Stimulated activated naive CD8-positive, alpha-beta T cell treated with anti-CD3 and anti-CD28 coated beads, Interleukin-15, Interleukin-2, amounts not matched to agents 100 ng/mL and 50 ng/mL, for 24 hours (primary cell): ENCODE measurements around the gene TBPL1.

ENCODE experiments used
- H3K27ac Mint-ChIP-seq: one replicate; pipeline ENCODE4 v1.8.0; 2021; ENCODE audit warnings: mild to moderate bottlenecking, mixed read lengths
- H3K27me3 Mint-ChIP-seq: one replicate; pipeline ENCODE4 v1.8.0; 2021; ENCODE audit warnings: mixed read lengths
- H3K36me3 Mint-ChIP-seq: one replicate; pipeline ENCODE4 v1.8.0; 2021; ENCODE audit warnings: low read depth, mixed read lengths
- H3K4me1 Mint-ChIP-seq: one replicate; pipeline ENCODE4 v1.8.0; 2021; ENCODE audit warnings: low read depth, mixed read lengths
- H3K4me3 Mint-ChIP-seq: one replicate; pipeline ENCODE4 v1.8.0; 2021; ENCODE audit warnings: mild to moderate bottlenecking, mixed read lengths
- H3K9me3 Mint-ChIP-seq: one replicate; pipeline ENCODE4 v1.8.0; 2021; ENCODE audit warnings: mixed read lengths

TBPL1 gene

GRCh38 chr6:133945158-133945557 is 7.9 kb upstream of the TBPL1 start:
- peaks cover 12% of the 10 kb centered on the region for H3K27me3 Mint-ChIP-seq
- H3K4me1 Mint-ChIP-seq: no peaks in the 10 kb centered on the region
- no peak overlapping the region for H3K4me3 Mint-ChIP-seq

GRCh38 chr6:133947302-133947900 is 5.6 kb upstream of the TBPL1 start:
- Mint-ChIP-seq H3K27ac (no peak overlapping the region), H3K27me3 (no peaks in the 10 kb centered on the region), H3K4me3 (no peak overlapping the region), H3K9me3 (no peaks in the 10 kb centered on the region), H3K4me1 (peaks cover 7% of the 10 kb centered on the region), H3K36me3 (no peaks in the 10 kb centered on the region)

More at GRCh38 chr6:133945158-133945557, 7.9 kb upstream of the TBPL1 start:
- H3K27ac Mint-ChIP-seq: no peak overlapping the region
- no peaks in the 10 kb centered on the region for H3K36me3 Mint-ChIP-seq
- no peaks in the 10 kb centered on the region for H3K9me3 Mint-ChIP-seq

GRCh38 chr6:133948472-133948871 is 4.6 kb upstream of the TBPL1 start:
- Mint-ChIP-seq H3K4me1 (peaks cover 7% of the 10 kb centered on the region), H3K4me3 (no peak overlapping the region), H3K36me3 (no peaks in the 10 kb centered on the region), H3K27me3 (no peaks in the 10 kb centered on the region), H3K27ac (no peak overlapping the region), H3K9me3 (no peaks in the 10 kb centered on the region)

GRCh38 chr6:133951227-133951626 is 1.8 kb upstream of the TBPL1 start:
- no peaks in the 10 kb centered on the region for H3K9me3 Mint-ChIP-seq
- peak overlapping the region; percentile 84 for H3K27ac Mint-ChIP-seq
- H3K4me1 Mint-ChIP-seq: peaks cover 28% of the 10 kb centered on the region
- H3K36me3 Mint-ChIP-seq: peaks cover 2% of the 10 kb centered on the region
- H3K4me3 Mint-ChIP-seq: peak overlapping the region; percentile 95
- H3K27me3 Mint-ChIP-seq: no peaks in the 10 kb centered on the region

GRCh38 chr6:133951881-133952814 is 876 bp upstream of the TBPL1 start:
- peaks cover 5% of the 10 kb centered on the region for H3K36me3 Mint-ChIP-seq

GRCh38 chr6:133953634-133954415 is 801 bp downstream of the TBPL1 start:
- peak overlapping the region; percentile 95 for H3K4me3 Mint-ChIP-seq
- H3K36me3 Mint-ChIP-seq: peaks cover 5% of the 10 kb centered on the region
- H3K27ac Mint-ChIP-seq: peak overlapping the region; percentile 96
- H3K27me3 Mint-ChIP-seq: no peaks in the 10 kb centered on the region
- no peaks in the 10 kb centered on the region for H3K9me3 Mint-ChIP-seq
- peaks cover 50% of the 10 kb centered on the region for H3K4me1 Mint-ChIP-seq

More at GRCh38 chr6:133951881-133952814, 876 bp upstream of the TBPL1 start:
- H3K27me3 Mint-ChIP-seq: no peaks in the 10 kb centered on the region
- peak overlapping the region; percentile 95 for H3K4me3 Mint-ChIP-seq
- peak overlapping the region; percentile 96 for H3K27ac Mint-ChIP-seq
- H3K4me1 Mint-ChIP-seq: peaks cover 38% of the 10 kb centered on the region
- H3K9me3 Mint-ChIP-seq: no peaks in the 10 kb centered on the region

GRCh38 chr6:133954657-133955576 is 1.9 kb downstream of the TBPL1 start:
- no peaks in the 10 kb centered on the region for H3K27me3 Mint-ChIP-seq
- H3K4me1 Mint-ChIP-seq: peaks cover 60% of the 10 kb centered on the region
- peak overlapping the region; percentile 95 for H3K4me3 Mint-ChIP-seq
- no peaks in the 10 kb centered on the region for H3K9me3 Mint-ChIP-seq
- peaks cover 5% of the 10 kb centered on the region for H3K36me3 Mint-ChIP-seq
- peak overlapping the region; percentile 1 for H3K27ac Mint-ChIP-seq

- Mint-ChIP-seq H3K4me1 (peaks cover 68% of the 10 kb centered on the region), H3K27ac (peak overlapping the region; percentile 1), H3K36me3 (peaks cover 5% of the 10 kb centered on the region), H3K27me3 (no peaks in the 10 kb centered on the region), H3K4me3 (peak overlapping the region; percentile 95), H3K9me3 (no peaks in the 10 kb centered on the region)
Observed at GRCh38 chr6:133955582-133956415, 2.8 kb downstream of the TBPL1 start.

GRCh38 chr6:133956416-133957049 is 3.5 kb downstream of the TBPL1 start:
- no peak overlapping the region for H3K4me3 Mint-ChIP-seq
- peaks cover 68% of the 10 kb centered on the region for H3K4me1 Mint-ChIP-seq
- H3K27me3 Mint-ChIP-seq: no peaks in the 10 kb centered on the region
- no peak overlapping the region for H3K27ac Mint-ChIP-seq
- peaks cover 8% of the 10 kb centered on the region for H3K36me3 Mint-ChIP-seq
- H3K9me3 Mint-ChIP-seq: no peaks in the 10 kb centered on the region

GRCh38 chr6:133957227-133957626 is 4.2 kb downstream of the TBPL1 start:
- Mint-ChIP-seq H3K27me3 (no peaks in the 10 kb centered on the region), H3K4me1 (peaks cover 73% of the 10 kb centered on the region), H3K36me3 (peaks cover 8% of the 10 kb centered on the region), H3K4me3 (no peak overlapping the region), H3K27ac (no peak overlapping the region), H3K9me3 (no peaks in the 10 kb centered on the region)

GRCh38 chr6:133957780-133958242 is 4.8 kb downstream of the TBPL1 start:
- no peaks in the 10 kb centered on the region for H3K27me3 Mint-ChIP-seq
- no peak overlapping the region for H3K4me3 Mint-ChIP-seq
- peaks cover 79% of the 10 kb centered on the region for H3K4me1 Mint-ChIP-seq
- H3K9me3 Mint-ChIP-seq: no peaks in the 10 kb centered on the region
- H3K27ac Mint-ChIP-seq: no peak overlapping the region
- peaks cover 8% of the 10 kb centered on the region for H3K36me3 Mint-ChIP-seq

- H3K4me3 Mint-ChIP-seq: no peak overlapping the region
- H3K9me3 Mint-ChIP-seq: no peaks in the 10 kb centered on the region
- no peak overlapping the region for H3K27ac Mint-ChIP-seq
- peaks cover 8% of the 10 kb centered on the region for H3K36me3 Mint-ChIP-seq
- no peaks in the 10 kb centered on the region for H3K27me3 Mint-ChIP-seq
- H3K4me1 Mint-ChIP-seq: peaks cover 85% of the 10 kb centered on the region
Observed at GRCh38 chr6:133958791-133959190, 5.8 kb downstream of the TBPL1 start.
